IPS DF 19.7 (cell line): ENCODE data around the gene ANKRD65.
"Not testable (repeated sequence)": the region's sequence is repeated elsewhere in the genome, so short reads cannot be mapped to it uniquely, and the experiment has no call there.

Experiments used
- DNase-seq: peaks from one replicate; pipeline ENCODE4 v3.0.0-alpha.2; 2013; ENCODE audit warnings: low read depth, low spot score

ANKRD65 gene

DNA sequence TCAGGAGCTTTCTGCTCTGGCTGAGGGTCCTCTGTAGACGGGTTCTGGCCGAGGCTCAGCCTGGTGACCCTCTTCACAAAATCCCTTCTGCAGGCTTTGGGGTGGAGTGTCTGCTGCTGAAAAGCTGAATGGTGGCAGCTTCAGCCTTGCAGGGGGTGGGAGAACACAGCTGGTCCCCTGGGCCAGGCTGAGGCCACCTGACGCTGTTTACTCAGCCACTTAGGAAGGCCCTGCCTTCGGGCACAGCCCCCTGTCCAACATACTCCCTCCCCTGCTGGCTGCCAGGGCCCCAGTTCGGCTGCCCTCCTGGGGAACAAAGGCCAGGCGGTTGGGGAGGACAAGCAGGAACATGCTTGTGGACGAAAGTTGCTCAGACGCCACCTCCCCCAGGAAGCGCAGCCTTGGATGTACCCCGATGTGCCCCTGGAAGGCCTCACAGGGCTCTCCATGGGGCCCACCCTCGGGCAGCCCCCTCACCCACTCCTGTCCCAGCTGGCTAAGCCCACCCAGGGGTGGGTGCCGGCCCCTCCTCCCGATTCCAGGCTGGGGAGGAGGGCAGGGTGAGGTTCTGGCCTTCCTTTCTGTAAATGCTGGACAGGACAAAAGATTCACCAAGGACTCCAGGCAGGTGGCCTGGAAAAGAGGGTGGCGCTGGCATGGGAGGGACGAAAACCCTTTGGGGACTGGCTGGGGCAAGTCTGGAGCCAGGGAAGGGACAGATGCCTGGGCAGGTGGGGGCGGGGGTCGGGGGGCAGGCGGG is at the start of gene ANKRD65:
Gene ANKRD65, minus strand, starts transcription at position 130 of the 760 bp plus-strand sequence. CDS start 271 bp downstream, outside the sequence.
- no peak for DNase-seq

DNA sequence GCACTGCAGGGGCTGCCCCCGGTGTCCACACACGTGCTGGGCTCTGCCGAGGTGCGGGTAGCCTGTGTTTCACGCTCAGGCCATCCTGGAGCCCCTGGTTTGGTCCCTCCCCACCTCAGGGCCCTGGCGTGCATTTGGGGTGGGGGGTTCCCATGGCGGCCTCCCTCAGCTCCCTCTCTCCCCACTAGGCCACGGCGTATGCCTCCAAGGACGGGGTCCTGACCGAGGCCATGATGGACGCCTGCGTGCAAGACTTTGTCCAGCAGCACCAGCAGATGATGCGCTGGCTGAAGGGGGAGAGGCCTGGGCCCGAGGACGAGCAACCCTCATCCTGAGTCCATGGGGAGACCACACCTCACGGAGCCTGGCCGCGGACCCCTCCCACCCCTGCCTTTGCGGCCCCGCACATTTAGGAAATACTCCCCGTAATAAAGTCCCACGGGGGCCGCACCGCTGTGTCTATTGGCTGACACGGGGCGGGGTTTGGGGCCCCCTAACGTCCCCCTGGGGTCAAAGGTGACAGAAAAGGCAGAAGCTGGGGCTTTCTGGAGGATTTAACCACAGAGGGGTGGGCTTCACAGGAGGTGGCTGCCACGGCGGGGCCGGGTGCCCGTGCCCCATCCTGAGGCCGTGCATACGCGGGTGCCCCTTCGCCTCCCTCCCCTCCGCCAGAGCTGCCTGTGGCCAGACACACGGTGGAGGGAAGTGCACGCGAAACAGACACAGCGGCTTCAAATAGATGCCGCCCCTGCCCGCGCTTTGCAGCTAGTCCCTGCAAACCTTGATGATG is 47.3 kb upstream of the ANKRD65 start:
- not testable (repeated sequence) for DNase-seq

DNA sequence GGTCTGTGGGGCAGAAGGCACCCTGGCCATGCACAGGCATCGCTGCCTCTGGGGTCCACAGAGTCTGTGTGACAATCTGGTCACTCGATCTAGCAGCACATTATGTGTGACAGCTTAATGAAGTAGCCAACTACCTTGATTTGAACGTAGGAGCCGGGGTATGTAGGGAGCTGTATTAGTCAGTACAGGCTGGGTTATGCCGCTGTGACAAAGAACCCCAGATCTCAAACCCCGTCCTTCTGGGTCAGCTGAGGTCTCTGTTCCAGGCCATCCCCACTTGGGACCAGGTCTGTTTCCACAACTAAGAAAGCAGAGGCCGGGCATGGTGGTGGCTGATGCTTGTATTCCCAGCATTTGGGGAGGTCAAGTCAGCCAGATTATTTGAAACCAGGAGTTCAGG is 42.2 kb upstream of the ANKRD65 start:
- DNase-seq = no peak

GRCh38 chr1:1462318-1462966 is 41.4 kb upstream of the ANKRD65 start:
- no peak for DNase-seq

GRCh38 chr1:1461721-1462317 is 40.7 kb upstream of the ANKRD65 start:
- DNase-seq = no peak

DNA sequence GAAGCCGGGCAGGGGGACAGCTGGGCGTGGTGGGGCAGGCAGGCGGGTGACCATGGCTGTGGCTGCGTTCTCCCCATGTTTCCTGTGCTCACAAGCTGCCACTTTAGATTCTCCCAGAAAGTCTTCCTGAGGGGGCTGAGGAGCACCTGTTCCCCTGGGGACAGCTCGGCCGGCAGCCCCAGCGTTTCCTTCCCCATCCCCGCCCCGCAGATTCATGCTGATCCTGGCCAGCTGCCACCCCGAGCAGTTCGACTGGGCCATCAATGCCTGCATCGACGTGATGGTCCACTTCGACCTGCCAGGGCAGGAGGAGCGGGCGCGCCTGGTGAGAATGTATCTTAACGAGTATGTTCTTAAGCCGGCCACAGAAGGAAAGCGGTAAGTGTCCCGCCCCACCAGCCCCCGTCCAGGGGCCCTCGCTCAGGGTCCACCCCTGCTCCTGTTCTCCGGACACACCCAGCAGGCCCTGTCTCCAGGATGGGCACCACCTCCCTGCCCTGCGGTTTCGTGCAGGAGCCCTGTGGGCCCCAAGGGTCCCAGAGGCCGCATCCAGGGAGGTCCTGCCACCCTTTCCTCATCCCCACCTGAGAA is 39.6 kb upstream of the ANKRD65 start:
- no peak for DNase-seq

GRCh38 chr1:1459711-1460110 is 38.6 kb upstream of the ANKRD65 start:
- not testable (repeated sequence) for DNase-seq

GRCh38 chr1:1459156-1459555 is 38.1 kb upstream of the ANKRD65 start:
- DNase-seq = not testable (repeated sequence)

DNA sequence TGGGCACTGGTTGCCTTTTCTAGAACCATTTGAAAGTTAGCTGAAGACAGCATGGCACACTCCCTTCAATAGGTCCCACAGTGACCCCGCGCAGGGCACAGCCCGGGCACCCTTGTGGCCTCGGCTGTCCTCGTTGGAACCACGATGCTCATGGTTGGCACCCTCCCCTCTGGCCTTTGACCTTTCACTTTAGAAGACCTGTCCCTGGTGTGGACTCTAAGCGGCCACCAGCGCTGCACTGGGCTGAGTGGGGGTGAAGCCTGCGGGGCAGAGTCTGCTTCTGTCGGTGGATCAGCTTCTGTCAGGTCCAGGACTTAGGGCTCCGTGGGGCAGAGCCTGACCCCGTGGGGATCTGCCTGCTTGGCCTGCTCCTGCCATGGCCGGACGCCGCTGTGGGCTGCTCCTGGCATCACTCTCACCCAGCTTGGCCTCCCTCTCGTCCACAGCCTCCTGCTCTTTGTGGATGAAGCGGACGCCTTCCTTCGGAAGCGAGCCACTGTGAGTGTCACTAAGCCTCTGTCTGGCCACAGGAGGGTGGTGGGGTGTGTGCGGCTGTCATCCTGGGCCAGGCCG is 35.7 kb upstream of the ANKRD65 start:
- not testable (repeated sequence) for DNase-seq

DNA sequence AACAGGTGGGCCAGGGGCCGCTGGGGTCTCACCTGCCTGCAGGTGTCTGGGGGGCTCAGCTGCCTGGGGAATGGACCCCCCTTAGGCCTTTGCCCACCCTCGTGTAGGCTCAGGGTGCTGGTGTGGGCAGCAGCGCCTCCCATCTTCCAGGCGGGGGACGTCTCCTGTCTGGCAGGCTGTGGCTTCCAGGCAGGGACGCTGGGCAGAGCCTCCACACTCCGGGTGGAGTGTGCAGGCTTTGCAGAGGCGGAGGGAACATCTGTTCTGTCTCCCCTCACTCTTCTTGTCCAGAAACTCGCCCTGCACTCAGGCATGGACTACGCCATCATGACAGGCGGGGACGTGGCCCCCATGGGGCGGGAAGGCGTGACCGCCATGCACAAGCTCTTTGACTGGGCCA is 34.9 kb upstream of the ANKRD65 start:
- not testable (repeated sequence) for DNase-seq

DNA sequence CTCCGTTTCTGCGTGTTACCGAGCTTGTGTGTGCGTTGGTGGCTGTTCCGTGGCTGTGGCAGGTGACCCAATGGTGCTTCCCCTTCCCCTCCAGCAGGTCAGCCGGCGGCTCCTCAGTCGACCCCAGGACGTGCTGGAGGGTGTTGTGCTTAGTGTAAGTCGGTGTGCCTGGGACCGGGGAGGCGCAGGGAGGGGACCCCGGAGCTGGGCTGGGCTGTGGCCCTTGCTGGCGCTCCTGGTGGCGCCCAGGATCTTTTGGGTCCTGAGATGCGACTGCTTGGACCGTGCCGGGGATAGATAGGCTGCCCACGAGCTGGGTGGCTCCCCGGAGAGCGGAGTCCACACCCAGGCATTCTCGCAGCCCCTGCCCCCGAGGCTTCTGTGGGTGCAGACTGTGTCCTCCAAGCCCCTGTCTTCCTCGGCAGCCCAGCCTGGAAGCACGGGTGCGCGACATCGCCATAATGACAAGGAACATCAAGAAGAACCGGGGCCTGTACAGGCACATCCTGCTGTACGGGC is 34.3 kb upstream of the ANKRD65 start:
- no peak for DNase-seq

DNA sequence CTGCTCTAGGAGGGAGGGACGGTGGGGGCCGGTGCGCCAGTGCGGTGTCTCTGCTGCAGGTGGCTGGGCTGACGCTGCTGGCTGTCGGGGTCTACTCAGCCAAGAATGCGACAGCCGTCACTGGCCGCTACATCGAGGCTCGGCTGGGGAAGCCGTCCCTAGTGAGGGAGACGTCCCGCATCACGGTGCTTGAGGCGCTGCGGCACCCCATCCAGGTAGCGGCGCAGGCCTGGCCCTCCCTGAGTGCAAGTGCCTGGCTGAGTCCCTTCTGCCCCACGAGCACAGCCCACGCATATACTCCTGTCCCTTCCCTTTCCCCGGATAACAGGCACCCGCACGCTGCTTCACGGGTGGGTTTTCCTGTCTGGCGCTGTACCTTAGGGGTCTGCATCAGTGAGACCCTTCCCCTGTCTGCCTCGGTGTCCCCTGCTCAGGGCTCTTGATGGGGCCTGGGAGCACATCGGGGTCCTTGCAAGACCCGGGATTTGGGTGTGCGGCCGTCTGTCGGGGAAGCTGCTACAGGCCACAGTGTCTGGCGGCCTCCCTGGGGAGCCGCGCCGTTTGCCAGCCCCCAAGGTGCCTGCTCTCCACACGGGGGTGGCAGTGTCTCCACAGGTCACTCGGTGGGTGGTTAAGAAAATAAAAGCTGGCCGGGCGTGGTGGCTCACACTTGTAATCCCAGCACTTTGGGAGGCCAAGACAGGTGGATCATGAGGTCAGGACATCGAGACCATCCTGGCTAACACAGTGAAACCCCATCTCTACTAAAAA is 33.4 kb upstream of the ANKRD65 start:
- not testable (repeated sequence) for DNase-seq

GRCh38 chr1:1452882-1453281 is 31.8 kb upstream of the ANKRD65 start:
- no peak for DNase-seq

DNA sequence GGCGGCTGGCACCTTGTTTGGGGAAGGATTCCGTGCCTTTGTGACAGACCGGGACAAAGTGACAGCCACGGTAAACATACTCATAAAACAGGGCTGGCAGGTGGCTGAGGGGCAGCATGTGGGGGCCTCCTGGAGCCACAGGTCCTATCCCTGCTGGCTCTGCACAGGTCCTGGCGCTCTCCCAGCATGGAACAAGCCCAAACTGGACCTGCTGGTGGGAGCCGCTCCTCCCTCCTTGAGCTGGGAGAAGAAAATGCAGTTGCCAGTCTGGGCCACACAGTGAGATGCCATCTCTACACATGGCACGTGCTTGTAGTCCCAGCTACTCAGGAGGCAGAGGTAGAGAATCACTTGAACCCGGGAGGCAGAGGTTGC is 31.3 kb upstream of the ANKRD65 start:
- not testable (repeated sequence) for DNase-seq

DNA sequence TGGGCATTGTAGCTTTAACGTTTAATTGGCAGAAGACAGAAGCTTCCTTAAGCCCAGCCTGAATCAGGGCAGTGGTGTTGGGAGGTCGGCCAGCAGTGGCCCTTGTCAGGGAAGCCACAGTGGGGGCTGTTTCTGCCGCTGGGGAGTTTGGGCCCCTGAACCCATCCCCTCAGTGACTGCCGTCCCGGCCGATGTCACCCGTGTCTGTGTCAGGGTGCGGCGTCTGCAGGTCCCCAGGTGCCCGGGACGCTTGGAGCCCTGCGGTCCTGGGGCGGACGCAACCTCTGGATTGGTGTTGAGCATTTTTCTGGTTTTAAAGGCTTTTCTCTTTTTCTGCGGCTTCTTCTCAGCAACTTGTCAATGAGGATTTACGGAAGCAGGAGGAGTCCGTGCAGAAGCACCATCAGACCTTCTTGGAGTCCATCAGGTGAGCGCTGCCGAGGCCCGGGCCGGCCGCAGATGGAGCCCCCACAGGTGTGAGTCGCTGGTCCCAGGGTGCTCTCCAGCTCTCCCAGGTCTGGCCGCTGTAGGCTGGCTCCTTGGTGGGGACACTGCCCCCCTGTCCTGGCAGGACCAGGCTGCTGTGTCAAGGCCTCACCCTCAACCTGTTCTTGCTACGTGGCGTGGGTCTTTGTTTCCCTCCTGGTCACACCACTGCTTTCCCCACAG is 30.8 kb upstream of the ANKRD65 start:
- DNase-seq = no peak

GRCh38 chr1:1450616-1451015 is 29.5 kb upstream of the ANKRD65 start:
- not testable (repeated sequence) for DNase-seq

DNA sequence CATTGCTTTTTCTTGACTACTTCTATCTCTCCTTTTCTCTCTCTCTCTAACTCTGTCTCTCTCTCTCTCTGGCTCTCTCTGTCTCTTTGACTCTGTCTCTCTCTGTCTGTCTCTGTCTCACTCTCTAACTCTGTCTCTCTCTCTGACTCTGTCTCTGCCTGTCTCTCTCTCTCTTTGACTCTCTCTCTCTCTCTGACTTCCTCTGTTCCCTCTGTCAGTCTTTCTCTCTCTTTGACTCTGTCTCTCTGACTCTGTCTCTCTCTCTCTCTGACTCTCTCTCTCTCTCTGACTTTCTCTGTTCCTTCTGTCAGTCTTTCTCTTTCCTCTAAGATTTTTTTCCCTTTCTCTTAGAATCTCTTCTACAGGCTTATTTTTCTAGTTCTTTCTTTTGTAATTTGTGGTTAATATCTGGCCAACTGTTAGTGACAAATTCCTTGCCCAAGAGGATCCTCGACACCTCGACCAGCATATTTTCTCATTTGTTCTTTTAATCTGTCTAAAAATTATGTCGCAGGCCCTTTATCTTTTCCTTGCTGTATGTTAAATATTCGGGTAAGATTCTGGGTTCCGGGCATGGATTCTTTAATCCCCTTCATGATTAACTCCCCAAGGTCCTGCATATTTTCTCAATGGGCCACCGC is 28.1 kb upstream of the ANKRD65 start, which contains the start of gene ATAD3C:
Gene ATAD3C, plus strand, starts transcription at position 591 of the 641 bp plus-strand sequence. CDS start 995 bp downstream, outside the sequence.
- no peak for DNase-seq

- not testable (repeated sequence) for DNase-seq
Observed at GRCh38 chr1:1446631-1447030, 25.6 kb upstream of the ANKRD65 start.
